NCI-H187 (cell line): ENCODE measurements around the gene ATAD3B.
"Not testable (repeated sequence)": the region's sequence is repeated elsewhere in the genome, so short reads cannot be mapped to it uniquely, and the experiment has no call there.

ENCODE experiments used
- DNase-seq, 2 experiments: peaks; one replicate each; lab custom pipeline; 2025; lab: John Stamatoyannopoulos, UW

Gene ATAD3B

DNA sequence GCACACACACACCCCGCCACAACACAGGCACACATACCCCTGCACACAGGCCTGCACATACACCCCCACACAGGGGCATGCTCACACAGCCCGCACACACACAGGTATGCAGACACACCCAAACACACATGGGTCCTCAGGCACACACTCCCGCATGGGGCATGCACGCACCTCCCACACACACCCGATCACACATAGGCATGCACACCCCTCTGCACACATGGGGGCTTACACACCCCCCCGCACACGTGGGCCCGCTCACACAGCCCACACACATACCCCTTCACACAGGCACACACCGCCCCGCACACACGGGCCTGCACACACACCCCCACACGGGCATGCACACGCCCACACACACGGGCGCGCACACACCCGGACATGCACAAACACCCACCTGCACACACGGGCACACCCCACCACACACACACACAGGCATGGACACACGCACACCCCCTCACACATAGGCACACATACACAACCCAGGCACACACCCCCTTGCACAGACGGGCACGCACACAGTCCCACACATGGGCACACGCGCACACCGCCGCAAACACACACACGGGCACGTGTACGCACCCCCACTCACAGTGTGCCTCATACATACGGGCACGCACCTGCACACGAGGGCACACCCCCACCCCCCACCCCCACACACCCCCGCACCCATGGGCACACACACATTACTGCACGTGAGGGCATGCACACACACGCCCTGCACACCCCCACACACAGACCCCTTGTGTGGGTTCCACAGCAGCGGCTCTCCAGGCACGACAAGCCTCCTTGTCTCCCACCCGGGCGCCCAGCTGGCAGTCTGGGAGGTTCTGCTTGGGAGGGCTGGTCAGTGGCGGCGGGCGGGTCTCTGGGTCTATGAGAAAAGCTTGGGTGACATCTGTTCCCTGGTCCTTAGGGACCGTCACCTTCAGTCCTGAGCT lies 8.3 kb downstream of the ATAD3B start:
- DNase-seq = no peak

DNA sequence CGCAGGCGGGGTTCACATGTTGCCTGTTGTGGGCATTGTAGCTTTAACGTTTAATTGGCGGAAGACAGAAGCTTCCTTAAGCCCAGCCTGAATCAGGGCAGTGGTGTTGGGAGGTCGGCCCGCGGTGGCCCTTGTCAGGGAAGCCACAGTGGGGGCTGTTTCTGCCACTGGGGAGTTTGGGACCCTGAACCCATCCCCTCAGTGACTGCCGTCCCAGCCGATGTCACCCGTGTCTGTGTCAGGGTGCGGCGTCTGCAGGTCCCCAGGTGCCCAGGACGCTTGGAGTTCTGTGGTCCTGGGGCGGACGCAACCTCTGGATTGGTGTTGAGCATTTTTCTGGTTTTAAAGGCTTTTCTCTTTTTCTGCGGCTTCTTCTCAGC lies 8.9 kb downstream of the ATAD3B start:
- DNase-seq = not testable (repeated sequence)

DNA sequence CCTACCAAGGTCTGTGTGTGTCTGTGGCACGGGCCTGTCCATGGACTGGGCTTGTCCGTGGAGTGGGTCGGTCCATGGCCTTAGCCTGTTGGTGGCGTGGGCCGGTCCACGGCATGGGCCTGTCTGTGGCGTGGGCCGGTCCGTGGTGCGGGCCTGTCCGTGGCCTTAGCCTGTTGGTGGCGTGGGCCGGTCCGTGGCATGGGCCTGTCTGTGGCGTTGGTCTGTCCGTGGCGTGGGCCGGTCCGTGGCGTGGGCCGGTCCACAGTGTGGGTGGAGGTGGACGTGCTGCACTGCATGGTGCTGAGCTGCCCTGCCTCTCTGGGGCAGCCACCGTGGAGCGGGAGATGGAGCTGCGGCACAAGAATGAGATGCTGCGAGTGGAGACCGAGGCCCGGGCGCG lies 10.2 kb downstream of the ATAD3B start:
- DNase-seq = not testable (repeated sequence)

GRCh38 chr1:1482856-1483255 lies 11.3 kb downstream of the ATAD3B start:
- no peak for DNase-seq

DNA sequence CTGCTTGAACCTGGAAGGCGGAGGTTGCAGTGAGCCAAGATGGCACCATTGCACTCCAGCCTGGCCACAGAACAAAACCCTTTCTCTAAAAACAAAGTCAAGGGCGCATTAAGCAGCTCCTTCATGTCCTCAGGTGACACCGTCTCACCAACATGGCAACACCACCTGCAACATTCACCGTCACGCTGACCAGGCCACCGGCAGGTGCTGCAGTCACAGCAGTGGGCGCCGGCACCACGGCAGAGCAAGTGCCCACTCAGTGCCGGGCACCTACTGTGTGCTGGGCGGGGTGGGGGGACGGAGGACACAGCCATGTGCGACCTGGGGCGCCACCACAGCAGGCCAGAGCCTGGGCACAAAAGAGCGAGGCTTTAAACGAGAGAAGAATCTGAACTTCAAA lies 12.1 kb downstream of the ATAD3B start:
- DNase-seq = no peak

DNA sequence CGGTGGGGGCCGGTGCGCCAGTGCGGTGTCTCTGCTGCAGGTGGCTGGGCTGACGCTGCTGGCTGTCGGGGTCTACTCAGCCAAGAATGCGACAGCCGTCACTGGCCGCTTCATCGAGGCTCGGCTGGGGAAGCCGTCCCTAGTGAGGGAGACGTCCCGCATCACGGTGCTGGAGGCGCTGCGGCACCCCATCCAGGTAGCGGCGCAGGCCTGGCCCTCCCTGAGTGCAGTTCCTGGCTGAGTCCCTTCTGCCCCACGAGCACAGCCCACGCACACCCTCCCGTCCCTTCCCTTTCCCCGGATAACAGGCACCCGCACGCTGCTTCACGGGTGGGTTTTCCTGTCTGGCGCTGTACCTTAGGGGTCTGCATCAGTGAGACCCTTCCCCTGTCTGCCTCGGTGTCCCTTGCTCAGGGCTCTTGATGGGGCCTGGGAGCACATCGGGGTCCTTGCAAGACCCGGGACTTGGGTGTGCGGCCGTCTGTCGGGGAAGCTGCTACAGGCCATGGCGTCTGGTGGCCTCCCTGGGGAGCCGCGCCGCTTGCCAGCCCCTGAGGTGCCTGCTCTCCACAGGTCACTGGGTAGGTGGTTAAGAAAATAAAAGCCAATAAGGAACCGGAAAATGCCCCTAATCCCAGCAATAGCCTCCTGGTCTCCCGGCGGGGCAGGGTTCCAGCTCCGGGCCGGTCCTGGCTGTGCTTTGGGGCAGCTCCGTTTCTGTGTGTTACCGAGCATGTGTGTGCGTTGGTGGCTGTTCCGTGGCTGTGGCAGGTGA lies 13.6 kb downstream of the ATAD3B start:
- not testable (repeated sequence) for DNase-seq

GRCh38 chr1:1485755-1486317 lies 14.3 kb downstream of the ATAD3B start:
- not testable (repeated sequence) for DNase-seq

DNA sequence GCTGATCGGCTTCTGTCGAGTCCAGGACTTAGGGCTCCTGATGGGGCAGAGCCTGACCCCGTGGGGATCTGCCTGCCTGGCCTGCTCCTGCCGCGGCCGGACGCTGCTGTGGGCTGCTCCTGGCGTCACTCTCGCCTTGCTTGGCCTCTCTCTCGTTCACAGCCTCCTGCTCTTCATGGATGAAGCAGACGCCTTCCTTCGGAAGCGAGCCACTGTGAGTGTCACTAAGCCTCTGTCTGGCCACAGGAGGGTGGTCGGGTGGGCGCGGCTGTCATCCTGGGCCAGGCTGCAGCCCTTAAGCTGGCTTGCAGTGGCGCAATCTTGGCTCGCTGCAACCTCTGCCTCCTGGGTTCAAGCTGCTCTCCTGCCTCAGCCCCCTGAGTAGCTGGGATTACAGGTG lies 16.1 kb downstream of the ATAD3B start:
- no peak for DNase-seq

GRCh38 chr1:1489231-1489630 lies 17.7 kb downstream of the ATAD3B start:
- no peak for DNase-seq

DNA sequence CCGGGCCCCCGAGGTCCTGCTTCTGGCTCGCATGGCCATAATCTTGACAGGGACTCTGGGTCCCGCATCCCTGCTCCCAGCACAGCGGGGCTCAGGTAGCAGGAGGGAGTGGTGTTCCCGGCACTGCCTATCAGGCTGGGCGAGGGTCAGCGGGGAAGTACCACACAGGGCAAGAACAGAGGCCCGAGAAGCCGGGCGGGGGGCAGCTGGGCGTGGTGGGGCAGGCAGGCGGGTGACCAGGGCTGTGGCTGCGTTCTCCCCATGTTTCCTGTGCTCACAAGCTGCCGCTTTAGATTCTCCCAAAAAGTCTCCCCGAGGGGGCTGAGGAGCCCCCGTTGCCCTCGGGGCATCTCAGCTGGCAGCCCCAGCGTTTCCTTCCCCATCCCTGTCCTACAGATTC lies 18.3 kb downstream of the ATAD3B start:
- no peak for DNase-seq

DNA sequence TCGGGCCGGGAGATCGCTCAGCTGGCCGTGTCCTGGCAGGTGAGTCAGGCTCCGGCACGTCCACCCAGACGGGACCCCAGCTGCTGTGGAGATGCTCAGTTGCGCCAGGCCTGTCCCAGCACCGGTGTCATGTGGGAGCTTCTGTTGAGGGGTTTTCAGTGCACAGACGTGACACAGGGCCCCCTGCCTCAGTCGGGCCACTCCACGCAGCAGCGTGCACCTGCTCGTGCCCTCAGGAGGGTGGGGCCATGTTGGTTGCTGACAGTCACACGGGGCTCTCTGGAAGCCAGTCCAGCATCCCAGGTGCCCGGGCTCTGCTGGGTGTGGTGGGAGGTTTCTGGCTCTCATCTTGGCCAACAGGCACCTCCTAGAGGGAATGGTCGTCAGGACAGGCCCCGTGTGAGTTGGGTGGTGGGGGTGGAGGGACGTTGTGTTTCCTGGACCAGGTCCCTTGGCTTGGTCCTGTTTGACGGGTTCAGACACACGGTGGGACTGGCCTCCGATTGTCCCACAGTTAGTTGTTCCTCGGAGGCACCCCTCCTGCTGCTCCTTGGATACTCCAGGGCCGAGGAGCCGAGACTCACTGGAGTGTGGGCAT lies 19.2 kb downstream of the ATAD3B start:
- no peak for DNase-seq

GRCh38 chr1:1491601-1492000 lies 20.0 kb downstream of the ATAD3B start:
- no peak for DNase-seq

DNA sequence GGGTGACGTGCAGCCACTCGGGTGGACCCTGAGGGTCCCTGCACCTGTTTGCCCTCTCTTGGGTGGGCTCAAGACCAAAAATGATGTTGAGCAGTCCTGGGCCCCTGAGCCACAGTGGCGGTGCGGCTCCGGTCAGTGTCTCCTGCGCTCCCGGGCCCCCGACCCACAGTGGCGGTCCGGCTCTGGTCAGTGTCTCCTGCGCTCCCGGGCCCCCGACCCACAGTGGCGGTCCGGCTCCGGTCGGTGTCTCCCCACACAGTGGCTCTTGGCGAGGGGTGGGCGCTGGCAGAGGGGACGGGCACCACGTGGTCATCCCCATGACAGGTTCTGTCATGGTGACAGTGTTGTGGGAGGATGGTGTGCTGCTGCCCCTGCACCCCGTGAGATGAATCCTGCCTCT lies 22.7 kb downstream of the ATAD3B start:
- not testable (repeated sequence) for DNase-seq

- DNase-seq = not testable (repeated sequence)
These were observed 24.0 kb downstream of the ATAD3B start for GRCh38 chr1:1495461-1495975.

DNA sequence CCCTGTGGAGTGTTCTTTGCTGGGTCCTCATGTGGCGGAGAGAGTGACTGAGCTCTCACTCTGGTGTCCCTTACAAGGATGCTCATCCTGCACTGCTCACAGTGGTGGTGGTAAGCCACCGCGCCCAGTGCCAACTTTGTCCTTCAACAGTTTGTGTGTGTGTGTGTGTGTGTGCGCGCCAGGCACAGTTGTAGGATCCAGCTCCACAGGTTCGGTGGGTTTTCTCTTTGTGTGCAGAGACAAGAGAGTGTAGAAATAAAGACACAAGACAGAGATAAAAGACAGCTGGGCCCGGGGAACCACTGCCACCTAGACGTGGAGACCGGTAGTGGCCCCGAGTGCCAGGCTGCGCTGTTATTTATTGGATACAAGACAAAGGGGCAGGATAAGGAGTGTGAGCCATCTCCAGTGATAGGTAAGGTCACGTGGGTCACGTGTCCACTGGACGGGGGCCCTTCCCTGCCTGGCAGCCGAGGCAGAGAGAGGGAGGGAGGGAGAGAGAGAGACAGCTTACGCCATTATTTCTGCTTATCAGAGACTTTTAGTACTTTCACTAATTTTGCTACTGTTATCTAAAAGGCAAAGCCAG lies 33.3 kb downstream of the ATAD3B start:
- peak; percentile 60 to 91 for DNase-seq

GRCh38 chr1:1505366-1505798 lies 33.8 kb downstream of the ATAD3B start:
- DNase-seq = peak in 1 of 2 experiments; percentile 21

- not testable (repeated sequence) for DNase-seq
These were observed 34.2 kb downstream of the ATAD3B start for GRCh38 chr1:1505801-1506200.

GRCh38 chr1:1507305-1507704 lies 35.7 kb downstream of the ATAD3B start:
- DNase-seq = no peak

DNA sequence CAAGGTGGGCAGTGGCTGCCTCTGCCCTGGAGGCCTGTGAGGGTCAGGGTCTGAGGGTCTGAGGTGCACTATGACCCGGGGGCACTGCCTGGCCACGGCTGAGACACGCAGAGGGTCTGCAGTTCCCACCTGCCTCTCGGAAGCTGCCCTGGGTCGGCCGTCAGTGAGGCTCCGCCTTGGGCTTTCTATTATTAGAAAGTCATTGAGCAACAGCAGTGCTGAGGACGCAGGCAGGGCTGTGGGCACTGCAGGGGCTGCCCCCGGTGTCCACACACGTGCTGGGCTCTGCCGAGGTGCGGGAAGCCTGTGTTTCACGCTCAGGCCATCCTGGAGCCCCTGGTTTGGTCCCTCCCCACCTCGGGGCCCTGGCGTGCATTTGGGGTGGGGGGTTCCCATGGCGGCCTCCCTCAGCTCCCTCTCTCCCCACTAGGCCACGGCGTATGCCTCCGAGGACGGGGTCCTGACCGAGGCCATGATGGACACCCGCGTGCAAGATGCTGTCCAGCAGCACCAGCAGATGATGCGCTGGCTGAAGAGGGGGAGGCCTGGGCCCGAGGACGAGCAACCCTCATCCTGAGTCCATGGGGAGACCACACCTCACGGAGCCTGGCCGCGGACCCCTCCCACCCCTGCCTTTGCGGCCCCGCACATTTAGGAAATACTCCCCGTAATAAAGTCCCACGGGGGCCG lies 37.4 kb downstream of the ATAD3B start:
- not testable (repeated sequence) for DNase-seq

GRCh38 chr1:1509465-1509850 lies 37.9 kb downstream of the ATAD3B start:
- not testable (repeated sequence) for DNase-seq
